Measurements from ENCODE around the gene TLL2. TPM values are rescaled to one million over a fixed set of nuclear protein-coding genes. Genes with fewer than 3 reads are reported as not detected.

Gene TLL2
- total and polyA plus RNA-seq, 9 of the 15 experiments (the other 6 are each of a cell fraction or from before 2014, with no cell fraction given) = 0.09 TPM; not detected in 8

DNA sequence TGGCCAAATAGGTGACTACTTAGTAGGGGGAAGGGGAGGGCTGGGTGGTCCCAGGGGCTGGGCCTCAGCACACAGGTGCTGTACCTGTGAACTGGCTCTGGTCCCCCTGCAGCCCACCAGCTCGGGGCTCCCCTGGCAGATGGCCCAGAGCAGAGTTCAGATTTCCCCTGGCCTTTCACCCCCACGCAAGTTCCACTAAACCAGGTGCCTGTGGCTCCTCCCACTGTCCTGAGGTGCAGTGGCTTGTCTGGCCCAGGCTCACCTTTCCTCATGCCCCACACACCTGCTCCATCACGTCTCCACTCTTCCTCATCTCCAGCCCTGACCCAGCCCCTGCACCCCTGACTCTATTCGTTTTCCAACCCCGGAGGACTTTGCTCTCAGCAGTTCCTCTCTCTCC is 107.6 kb downstream of the TLL2 start:
- H3K27ac ChIP-seq (ENCODE audit: extremely low read depth, low read depth, low read length) = no peak overlapping the region
- no peak for FAIRE-seq
- ATAC-seq = no peak
- BruUV-seq (replicated peaks) = no TSS peak
- TF ChIP-seq TSC22D4 (tag; IDR thresholded peaks at IDR 0.05) (no peak), TAF1 (IDR thresholded peaks at IDR 0.05; ENCODE audit: control insufficient read depth, extremely low read depth, insufficient read depth, low read length, severe bottlenecking) (no peak), ZFP36 (IDR thresholded peaks at IDR 0.05; ENCODE audit: low read depth, low read length, partially characterized antibody) (no peak), PTRF (tag; IDR thresholded peaks at IDR 0.05) (no peak), DACH1 (IDR thresholded peaks at IDR 0.05; ENCODE audit: partially characterized antibody) (no peak), U2AF1 (optimal IDR thresholded peaks at IDR 0.05; ENCODE audit: low read depth, low read length) (no peak), SMAD1 (IDR thresholded peaks at IDR 0.05; ENCODE audit: low read depth, low read length, partially characterized antibody) (no peak), STAT5A (IDR thresholded peaks at IDR 0.05; ENCODE audit: borderline replicate concordance, low read length) (no peak), ATF7 (IDR thresholded peaks at IDR 0.05) (no peak), ETV5 (CRISPR knock-in tag; IDR thresholded peaks at IDR 0.05; ENCODE audit: low read depth) (no peak)
- no peak overlapping the region for H3K4me2 ChIP-seq (ENCODE audit: insufficient read depth, low read length)
- H3K4me1 ChIP-seq (replicated peaks in 1 of 2; ENCODE audit: control insufficient read depth in 2 of 2, insufficient read depth in 2 of 2, low read length in 2 of 2) = no peaks in the 10 kb centered on the region
- no peak overlapping the region for H2AFZ ChIP-seq (ENCODE audit: low read depth, low read length)
- no peaks in the 10 kb centered on the region for H4K20me1 ChIP-seq (replicated peaks; ENCODE audit: control insufficient read depth, insufficient read depth, low read length)
- H3K36me3 ChIP-seq (ENCODE audit: control insufficient read depth, insufficient read depth, low read length) = no peaks in the 10 kb centered on the region
- POLR2A ChIA-PET = no interaction called here
- no peaks in the 10 kb centered on the region for H3K9me3 ChIP-seq (replicated peaks; ENCODE audit: control insufficient read depth, insufficient read depth, low read depth, low read length)
- in situ Hi-C loops (cut with MboI) = no loop called here
- H3K4me3 ChIP-seq = no peak overlapping the region
- no peak overlapping the region for H3K9ac ChIP-seq (ENCODE audit: insufficient read depth in 1 of 2, low read depth in 2 of 2, low read length in 2 of 2)
- H3K79me2 ChIP-seq (ENCODE audit: control insufficient read depth, insufficient read depth, low read length) = no peaks in the 10 kb centered on the region
- intact Hi-C loops (cut with micrococcal nuclease) = no loop called here
- WGBS (ENCODE audit: insufficient coverage, low coverage, missing lambda C conversion rate) = 4% methylated on average over 4 of the region's 5 CpGs
- H3K27me3 ChIP-seq (ENCODE audit: control insufficient read depth in 2 of 2, insufficient read depth in 2 of 2, low read length in 2 of 2) = peaks cover 8 to 25% of the 10 kb centered on the region in 2 experiments; a peak in 4 of 5 replicates
- CTCF ChIA-PET (ENCODE audit: low intra/inter-chr PET ratio) = no interaction called here
- no peaks in the 10 kb centered on the region for H3K9me1 ChIP-seq (ENCODE audit: control insufficient read depth, insufficient read depth, low read length)
- no peak for DNase-seq (ENCODE audit: extremely low read depth in 1 of 4, low spot score in 3 of 4)

Measured in K562 (cell line).